Measurements from ENCODE around the gene RER1.

DNA sequence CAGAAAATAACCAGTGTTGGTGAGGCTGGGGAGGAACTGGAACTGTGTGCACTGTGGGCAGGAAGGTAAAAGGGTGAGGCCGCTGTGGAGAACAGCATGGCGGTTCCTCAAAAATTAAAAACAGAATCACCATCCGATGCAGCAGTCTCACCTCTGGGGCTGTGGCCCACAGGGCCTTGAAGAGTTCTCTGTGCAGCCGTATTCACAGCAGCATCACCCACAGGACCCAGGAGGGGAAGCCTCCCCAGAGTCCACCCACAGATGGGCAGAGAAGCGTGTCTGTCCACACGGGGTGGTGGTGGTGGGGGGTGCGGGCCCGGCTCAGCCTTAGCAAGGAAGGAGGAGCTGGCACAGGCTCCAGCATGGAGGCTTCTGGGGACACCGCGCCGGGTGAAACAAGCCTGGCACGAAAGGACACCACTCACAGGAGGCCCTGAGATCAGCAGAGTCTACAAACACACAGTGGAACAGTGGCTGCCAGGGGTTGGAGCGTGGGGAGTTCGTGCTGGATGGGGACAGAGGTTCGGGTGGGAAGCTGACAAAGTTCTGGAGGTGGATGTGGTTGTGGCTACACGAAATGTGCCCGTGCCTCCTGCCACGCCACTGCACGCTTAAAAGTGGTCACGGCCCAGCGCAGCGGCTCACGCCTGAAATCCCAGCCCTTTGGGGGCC, 11.8 kb upstream of the RER1 start:
- TF ChIP-seq, protein P1, sequence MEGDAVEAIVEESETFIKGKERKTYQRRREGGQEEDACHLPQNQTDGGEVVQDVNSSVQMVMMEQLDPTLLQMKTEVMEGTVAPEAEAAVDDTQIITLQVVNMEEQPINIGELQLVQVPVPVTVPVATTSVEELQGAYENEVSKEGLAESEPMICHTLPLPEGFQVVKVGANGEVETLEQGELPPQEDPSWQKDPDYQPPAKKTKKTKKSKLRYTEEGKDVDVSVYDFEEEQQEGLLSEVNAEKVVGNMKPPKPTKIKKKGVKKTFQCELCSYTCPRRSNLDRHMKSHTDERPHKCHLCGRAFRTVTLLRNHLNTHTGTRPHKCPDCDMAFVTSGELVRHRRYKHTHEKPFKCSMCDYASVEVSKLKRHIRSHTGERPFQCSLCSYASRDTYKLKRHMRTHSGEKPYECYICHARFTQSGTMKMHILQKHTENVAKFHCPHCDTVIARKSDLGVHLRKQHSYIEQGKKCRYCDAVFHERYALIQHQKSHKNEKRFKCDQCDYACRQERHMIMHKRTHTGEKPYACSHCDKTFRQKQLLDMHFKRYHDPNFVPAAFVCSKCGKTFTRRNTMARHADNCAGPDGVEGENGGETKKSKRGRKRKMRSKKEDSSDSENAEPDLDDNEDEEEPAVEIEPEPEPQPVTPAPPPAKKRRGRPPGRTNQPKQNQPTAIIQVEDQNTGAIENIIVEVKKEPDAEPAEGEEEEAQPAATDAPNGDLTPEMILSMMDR (IDR thresholded peaks at IDR 0.05): no peak
- TF ChIP-seq EP300 (IDR thresholded peaks at IDR 0.05): no peak
- no peak for TF ChIP-seq POLR2A (IDR thresholded peaks at IDR 0.05)
